Epidermal melanocyte (primary cell): ENCODE data around the gene CCSAP.
"Not testable (repeated sequence)": the region's sequence is repeated elsewhere in the genome, so short reads cannot be mapped to it uniquely, and the experiment has no call there.

ENCODE experiments used
- DNase-seq: peaks from one replicate; pipeline ENCODE4 v3.0.0; 2011; ENCODE audit warnings: low spot score; ENCODE audit not compliant: insufficient read length

The CCSAP gene

GRCh38 chr1:229325853-229326487 is 16.9 kb downstream of the CCSAP start:
- no peak for DNase-seq

- no peak for DNase-seq
Measured at GRCh38 chr1:229325401-229325800, 17.4 kb downstream of the CCSAP start.

- no peak for DNase-seq
Measured at GRCh38 chr1:229323885-229324553, 18.8 kb downstream of the CCSAP start.

GRCh38 chr1:229323201-229323600 is 19.6 kb downstream of the CCSAP start:
- DNase-seq: no peak

- no peak for DNase-seq
Measured at GRCh38 chr1:229319487-229319886, 23.4 kb downstream of the CCSAP start.

- DNase-seq: no peak
Measured at GRCh38 chr1:229318056-229318455, 24.8 kb downstream of the CCSAP start.

- no peak for DNase-seq
Measured at GRCh38 chr1:229316166-229316565, 26.7 kb downstream of the CCSAP start.

GRCh38 chr1:229310833-229311232 is 32.0 kb downstream of the CCSAP start:
- DNase-seq: no peak

- no peak for DNase-seq
Measured at GRCh38 chr1:229309684-229310083, 33.2 kb downstream of the CCSAP start.

GRCh38 chr1:229309074-229309473 is 33.8 kb downstream of the CCSAP start:
- no peak for DNase-seq

- no peak for DNase-seq
Measured at GRCh38 chr1:229305392-229305791, 37.5 kb downstream of the CCSAP start.

GRCh38 chr1:229303855-229304254 is 39.0 kb downstream of the CCSAP start:
- DNase-seq: no peak

GRCh38 chr1:229302740-229303139 is 40.1 kb downstream of the CCSAP start:
- no peak for DNase-seq

- no peak for DNase-seq
Measured at GRCh38 chr1:229300099-229300757, 42.6 kb downstream of the CCSAP start.

GRCh38 chr1:229298887-229299503 is 43.9 kb downstream of the CCSAP start:
- no peak for DNase-seq

- DNase-seq: no peak
Measured at GRCh38 chr1:229298420-229298819, 44.4 kb downstream of the CCSAP start.

- DNase-seq: no peak
Measured at GRCh38 chr1:229297746-229298145, 45.1 kb downstream of the CCSAP start.

- no peak for DNase-seq
Measured at GRCh38 chr1:229296541-229296941, 46.3 kb downstream of the CCSAP start.

- no peak for DNase-seq
Measured at GRCh38 chr1:229295745-229296144, 47.1 kb downstream of the CCSAP start.

GRCh38 chr1:229293528-229294204 is 49.2 kb downstream of the CCSAP start:
- DNase-seq: no peak

- not testable (repeated sequence) for DNase-seq
Measured at GRCh38 chr1:229291686-229292085, 51.2 kb downstream of the CCSAP start.

- DNase-seq: no peak
Measured at GRCh38 chr1:229288516-229288915, 54.3 kb downstream of the CCSAP start.
